GM18526 (cell line): ENCODE measurements around the gene ICOS.

Experiments used
- POLR2A ChIP-seq: IDR thresholded peaks from 3 replicates; pipeline ENCODE4 v1.6.1; 2011; ENCODE audit not compliant: insufficient read length; ENCODE audit errors: extremely low read depth

ICOS gene

DNA sequence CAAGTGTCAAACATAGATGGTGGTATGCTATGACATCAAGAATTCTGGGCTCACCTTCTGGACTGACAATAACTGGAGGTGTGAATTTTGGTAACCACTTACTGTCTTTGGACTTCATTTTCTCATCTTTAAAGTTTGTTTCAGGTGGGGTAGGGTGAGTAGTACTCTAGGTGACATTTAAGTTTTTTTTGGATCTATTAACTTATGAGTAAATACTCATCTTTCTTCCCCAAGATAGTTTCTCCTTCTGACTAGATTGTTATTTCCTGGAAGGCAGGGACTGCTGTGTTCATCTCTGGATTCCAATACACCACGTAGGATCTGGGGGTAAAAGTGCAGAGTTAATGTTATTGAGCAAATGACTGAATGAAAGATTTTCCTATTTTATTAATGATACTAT, 55.9 kb downstream of the ICOS start:
- no peak for TF ChIP-seq POLR2A

DNA sequence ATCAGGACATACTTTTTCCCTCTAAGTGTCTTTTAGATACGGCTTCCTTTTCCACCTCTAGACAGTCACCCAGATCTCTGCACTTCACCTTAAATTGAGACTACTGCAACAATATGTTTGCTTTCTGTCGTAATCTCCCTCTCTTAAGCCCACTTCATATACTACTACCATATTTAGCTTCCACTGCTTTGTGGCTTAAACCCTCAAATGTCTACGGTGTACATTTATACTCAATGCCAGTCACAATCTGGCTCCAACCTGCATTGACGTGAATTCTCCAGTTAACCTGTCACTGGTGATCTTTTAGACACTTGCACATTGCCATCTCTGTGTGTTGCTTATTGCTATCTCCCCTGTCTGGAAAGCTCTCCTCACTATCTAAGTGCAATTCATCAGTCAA, 56.4 kb downstream of the ICOS start:
- TF ChIP-seq POLR2A, result no peak

DNA sequence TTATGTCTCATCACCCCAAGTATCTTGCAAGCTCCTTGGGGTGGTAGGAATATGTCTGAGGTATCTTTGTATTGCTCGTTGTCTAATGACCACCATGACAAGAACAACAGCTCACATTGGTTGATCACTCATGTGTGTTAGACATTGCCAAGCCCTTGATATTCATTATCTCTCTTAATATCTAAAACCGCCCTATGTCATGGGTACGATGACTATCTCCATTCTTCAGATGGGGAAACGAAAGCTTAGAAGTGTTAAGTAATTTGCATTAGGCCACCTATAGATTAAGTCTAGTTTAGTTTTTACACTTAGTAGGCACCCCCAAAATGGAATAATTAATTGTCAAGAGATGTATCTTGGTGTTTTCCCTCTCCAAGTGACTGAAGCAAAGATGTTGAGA, 57.0 kb downstream of the ICOS start:
- no peak for TF ChIP-seq POLR2A

DNA sequence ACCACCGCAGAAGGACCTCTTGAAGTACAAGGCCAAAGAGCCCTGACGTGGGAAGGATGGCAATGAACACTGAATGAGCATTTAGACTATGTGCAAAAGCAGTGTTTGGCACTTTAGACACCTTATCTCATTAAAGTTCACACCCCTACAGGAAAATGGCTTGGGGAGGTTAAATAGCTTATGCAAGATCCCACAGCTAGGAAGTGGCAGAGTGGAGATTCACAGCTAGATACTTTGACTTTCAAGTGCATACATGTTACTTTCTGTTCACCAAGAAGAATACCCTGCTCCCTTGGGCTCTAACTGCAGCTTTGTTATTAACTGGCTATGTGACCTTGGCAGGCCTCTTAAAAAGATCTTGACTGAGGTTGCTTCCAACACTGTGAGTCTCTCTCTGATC, 58.2 kb downstream of the ICOS start:
- no peak for TF ChIP-seq POLR2A

DNA sequence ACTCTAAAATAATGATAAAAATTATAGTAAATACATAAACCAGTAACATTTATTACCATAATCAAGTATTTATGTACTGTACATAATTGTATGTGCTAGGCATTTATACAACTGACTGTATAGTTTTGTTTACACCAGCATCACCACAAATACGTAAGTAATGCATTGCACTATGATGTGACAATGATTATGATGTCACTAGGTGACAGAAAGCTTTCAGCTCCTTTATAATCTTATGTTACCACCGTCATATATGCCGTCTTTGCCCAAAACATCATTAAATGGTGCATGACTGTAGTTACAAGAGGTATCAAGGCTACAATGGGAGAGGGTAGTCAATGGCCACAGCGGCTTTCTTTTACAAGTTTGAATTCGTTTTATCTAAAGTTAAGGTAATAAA, 60.1 kb downstream of the ICOS start:
- no peak for TF ChIP-seq POLR2A

DNA sequence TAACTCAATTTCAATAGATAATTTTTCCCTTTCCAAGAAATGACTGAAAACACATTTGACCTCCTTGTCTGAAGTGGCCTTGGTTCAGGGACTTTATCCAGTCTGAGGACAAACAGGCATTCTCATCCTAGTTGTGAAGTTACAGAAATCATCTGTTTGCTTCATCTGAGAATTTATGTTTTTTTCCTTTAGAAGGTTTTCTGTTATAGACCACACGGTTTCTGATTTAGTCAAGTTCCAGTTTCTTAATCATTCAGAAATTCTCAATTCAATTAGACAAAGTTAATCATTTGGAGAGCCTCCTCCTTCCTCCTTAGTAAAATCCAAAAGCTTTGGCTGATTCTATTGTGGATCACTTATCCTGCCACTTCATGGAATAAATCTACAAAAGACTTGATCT, 60.9 kb downstream of the ICOS start:
- no peak for TF ChIP-seq POLR2A

DNA sequence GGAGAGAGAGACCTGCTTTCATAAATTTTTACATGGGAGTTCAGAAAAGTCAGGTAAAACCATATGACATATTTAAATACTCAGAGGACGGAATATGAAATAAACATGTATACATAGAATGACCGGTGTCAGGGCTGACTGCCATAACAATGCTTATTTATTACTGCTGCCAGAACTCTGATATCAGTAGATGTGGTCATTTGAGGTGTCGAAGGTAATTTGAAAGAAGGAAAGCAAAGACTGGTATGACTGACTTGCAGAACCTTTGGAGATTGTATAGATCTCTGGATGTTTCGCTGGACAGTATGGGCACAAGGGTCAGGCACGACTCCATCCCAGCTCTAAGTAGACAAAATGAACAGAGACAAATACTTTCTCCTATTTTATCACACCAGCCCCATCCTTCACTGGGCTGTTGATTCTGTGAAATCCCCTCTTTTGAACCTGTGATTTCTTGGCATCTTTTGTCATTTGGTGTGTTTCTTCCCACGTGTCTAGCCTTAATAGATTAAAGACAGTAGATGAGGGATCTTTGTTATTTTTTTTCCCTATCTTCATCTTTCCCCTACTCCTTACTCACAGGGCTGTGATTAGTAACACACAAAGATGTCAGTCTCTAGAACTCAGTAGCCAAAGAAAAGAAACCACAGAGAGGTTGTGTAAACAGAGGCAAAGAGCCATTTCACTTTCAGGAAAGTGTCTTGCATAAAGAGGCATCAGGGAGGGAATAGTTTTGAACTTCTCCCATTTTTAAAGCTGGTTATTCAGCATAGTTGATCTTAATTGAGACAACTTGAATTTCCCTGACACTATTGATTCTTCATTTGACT, 61.6 kb downstream of the ICOS start:
- no peak for TF ChIP-seq POLR2A

DNA sequence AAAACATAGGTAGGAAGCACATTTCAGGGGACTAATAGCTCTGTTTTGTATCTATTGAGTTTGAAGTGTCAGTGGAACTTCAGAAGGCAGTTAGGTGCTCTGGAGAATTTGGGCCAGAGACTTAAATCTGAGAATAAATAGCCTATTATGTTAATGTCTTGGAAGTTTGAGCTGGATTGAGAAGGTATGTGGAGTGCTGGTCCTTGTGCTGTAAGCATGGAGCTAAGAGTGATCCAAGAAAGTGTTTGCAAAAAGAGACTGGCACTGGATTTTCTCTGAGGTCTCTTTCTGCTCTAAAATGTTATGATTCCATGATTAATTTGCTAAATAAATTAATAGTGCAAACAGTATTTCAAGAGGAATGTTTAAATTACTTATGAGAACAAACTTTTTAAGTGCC, 63.3 kb downstream of the ICOS start:
- no peak for TF ChIP-seq POLR2A

DNA sequence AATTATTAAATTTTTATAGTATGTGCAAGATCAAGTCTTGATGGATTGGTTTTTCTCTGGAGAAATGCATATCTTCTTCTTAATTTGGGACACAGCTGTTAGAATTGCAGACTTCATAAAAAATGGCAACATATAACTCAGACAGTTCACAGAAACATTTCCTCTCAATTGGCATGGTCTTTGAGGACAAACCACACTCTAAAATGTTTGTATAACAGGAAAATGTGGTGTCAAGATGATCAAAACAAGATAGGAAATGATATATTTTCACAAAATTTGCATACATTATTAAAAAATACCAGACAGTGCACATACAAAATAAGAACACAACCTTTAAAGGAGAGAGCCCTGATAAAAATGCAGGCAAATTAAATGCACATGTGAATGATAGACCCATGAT, 63.9 kb downstream of the ICOS start:
- TF ChIP-seq POLR2A, result no peak

DNA sequence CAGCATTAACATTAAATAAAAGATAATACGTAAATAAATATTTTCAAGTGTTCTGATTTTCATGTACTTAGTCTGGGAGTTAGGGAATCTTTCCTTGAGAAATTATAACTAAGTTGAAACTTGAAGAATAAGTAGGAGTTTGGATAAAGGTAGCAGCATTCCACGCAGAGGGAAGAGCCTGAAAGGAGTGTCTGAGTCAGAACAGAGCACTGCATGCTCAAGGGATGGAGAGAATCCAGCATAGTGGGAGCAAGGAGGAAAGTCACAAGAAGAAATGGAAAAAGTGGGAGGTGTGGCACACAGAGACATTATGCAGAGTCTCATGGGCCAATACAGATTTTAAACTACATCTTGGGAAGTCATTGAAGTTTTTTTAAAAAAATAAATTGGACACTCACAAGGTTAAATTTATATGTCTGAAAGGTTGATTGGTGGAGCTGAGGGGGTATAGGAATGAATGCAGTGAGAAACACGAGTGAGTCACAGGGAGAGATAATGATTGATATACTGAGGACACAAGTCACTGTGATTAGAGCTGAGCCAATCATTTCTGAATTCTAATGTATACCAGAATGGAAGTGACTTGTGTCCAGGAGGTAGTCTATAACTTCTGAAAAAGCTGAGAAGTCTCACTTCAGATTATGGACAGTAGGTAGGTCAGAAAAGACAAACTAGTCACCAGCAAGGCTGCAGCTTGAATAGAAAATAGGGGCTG, 66.9 kb downstream of the ICOS start:
- TF ChIP-seq POLR2A, result no peak

DNA sequence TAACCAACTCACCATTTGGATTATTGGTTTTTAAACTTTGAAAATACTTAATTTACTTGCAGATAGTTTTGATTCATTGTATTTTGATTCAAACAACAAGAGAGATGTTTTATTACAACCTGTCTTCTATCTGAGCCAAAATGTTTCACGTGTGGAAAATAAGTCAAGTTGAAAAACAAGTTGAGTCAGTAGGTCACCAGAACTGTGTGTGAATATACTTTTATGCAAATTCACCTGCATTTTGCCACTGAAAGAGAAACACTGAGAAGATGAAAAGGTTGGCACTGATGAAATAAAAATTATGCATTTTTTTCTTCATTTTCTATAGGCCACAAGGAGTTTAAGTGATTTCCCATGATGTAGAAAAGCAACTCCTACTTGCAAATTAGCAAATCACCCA, 68.3 kb downstream of the ICOS start:
- no peak for TF ChIP-seq POLR2A

DNA sequence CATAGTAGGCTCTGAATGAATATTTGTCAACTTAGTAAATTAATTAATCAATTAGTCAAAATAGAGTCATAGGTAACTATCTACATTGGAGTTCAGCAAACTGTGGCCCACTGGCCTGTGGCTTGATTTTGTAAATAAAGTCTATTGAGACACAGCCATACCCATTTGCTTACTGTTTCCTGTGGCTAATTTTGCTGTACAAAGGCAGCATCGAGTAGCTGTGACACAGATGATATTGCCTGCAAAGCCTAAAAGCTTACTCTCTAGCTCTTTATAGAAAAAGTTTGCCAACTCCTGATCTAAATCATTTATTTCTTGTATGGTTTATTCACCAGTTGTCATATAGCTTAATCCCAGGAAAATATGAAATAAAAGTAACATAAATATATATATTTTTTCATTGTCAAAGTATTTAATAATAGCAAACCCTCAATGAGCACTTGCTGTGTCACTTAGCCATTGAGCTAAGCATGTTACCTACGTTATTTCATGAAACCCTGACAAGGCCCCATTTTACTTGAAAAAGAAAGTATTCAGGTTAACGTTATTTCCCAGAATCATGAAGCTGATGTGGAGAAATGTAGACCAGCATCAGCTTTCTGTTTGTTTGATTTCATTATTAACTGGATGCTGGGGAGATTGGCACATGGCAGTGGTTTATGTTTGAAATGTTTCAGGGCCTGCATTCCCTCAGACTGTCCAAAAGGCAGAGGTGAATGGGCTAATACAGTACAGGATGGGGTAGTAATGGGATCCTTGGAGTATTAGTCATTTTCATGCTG, 69.6 kb downstream of the ICOS start:
- no peak for TF ChIP-seq POLR2A

DNA sequence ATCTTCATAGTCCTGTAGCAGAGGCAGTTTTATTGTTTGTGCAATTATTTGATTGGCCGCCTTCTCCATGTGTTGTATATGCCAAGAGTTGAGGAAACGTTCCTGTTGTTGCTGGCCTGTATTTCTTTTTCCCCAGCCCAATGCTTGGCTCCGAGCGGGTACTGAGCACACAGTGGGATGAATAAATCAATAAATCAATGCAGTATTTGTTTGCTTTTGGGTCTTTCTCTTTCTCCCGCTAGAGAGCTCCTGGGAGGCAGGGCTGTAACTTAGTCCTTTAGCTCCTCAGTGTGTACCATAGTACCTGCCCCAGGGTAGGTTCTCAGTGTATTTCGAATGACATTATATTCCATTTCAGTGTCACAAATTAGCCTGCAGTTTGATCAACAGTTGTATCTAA, 71.8 kb downstream of the ICOS start:
- TF ChIP-seq POLR2A, result no peak

DNA sequence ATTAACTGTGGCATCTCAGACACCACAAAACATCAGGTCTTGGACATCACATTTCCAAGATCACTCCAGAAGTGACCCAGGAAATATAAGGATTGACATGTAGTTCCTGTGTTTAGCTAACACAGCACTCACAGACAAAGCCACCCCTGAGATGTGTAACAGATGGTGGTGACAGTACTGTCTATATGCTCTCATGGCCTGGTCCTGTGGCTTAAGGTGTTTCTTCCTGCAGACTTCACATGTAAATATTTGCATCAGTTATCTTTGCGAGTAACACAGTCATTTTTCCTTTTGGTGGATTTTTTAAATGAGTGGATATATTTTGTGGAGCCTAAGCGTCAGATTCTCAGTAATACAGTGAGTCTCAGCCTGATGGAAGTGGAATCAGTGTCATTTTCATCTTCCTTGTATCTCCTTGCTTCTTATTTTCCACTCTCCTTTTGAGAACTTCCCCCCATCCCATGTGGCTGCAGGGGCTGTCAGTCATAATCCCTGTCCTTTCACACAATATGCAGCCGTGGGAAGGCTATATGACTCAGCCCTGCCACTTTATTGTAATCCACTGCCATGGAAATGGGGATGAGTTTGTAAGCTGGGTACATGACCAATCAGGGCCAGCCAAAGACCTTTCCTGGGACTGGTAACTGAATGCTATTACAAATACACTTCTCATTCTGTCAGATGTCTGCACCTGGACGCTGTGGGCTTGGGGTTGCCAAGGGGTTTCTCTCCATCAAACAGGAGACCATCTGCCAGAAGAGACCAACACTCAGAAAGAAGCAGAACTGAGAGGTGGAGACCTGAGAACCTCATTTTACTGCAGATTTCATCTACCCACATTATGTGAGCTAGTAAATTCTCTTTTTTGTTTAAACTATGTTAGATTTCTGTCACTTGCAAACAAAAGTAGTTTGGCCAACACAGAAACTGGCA, 74.3 kb downstream of the ICOS start:
- no peak for TF ChIP-seq POLR2A
